GM18870 (cell line): ENCODE measurements around the gene CAPN15.

ENCODE experiments used
- ATAC-seq: cut with Tn5 transposase; IDR thresholded peaks from one replicate; pipeline ENCODE4 v1.9.1; 2021; ENCODE audit warnings: moderate library complexity; ENCODE audit not compliant: unreplicated experiment

CAPN15 gene

DNA sequence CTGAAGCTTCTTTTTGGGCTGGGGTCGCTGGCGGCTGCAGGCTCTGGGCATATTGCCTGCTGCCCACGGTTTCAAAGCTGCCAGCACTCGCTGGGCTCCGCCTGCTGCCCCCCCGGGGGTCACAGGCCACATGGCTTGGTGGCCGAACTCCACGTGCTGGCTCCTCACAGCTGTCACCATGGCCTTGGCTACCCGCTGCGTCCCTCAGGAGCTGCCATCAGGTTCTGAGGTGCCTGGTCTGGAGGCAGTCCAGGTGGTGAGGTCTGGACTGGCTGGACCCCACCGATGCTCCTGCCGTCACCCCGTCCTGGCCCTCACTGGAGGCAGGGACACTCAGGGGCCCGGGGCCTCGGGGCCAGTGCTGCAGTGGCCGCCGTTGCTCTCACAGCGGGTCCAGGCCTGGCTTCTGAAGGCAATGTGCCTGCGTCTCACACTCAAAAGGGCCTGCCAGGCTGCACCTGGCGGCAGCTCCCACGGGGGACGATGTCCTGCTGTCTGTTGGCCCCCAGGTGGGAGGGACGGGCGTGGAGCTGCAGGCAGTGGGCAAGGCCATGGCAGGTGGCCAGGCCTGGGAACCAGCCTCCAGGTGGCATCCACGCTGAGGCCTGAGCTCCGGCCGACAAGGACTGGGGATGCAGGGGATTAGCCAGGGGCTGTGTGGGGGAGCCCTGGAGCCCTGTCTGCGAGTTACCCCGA is 13.3 kb downstream of the CAPN15 start:
- no peak for ATAC-seq

DNA sequence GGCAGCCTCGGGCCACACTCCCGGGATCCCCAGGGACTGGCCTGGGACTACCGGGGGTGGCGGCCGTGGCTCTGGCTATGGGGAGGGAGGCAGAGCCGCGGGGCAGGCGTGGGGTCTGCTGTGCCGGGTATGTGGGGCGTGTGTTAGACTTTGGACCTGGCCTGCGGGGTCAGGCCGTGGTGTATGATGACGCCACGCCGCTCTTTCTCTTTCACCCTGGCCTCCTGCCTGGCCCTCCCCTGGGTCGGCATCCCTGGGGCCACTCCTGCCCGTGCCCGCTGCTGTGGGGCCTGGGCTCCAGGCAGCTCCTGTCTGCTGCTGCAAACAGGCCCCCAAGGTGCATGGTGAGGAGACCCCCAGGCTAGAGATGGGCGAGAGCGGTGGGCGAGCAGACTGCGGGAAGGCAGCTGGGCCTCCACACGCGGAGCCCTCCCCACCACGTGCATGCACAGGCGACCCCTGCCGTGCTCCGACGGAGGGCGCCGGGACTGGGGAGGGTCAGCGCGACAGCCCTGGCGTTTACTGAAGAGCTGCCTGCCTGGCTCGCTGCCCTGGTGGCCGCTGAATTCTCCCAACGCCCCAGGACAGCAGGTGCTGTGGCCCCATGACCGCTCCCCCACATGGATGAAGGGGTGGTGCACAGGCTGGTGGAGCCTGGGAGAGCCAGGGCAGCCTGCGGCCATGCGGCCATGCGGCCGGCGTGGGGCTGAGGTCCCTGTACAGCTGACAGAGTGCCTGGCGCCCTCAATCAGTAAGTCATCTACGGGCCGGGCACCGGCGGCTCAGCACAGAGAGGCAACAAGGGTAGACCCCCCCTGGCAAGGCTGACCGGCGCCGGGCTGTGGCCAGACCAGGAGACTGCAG is 16.0 kb downstream of the CAPN15 start:
- no peak for ATAC-seq

DNA sequence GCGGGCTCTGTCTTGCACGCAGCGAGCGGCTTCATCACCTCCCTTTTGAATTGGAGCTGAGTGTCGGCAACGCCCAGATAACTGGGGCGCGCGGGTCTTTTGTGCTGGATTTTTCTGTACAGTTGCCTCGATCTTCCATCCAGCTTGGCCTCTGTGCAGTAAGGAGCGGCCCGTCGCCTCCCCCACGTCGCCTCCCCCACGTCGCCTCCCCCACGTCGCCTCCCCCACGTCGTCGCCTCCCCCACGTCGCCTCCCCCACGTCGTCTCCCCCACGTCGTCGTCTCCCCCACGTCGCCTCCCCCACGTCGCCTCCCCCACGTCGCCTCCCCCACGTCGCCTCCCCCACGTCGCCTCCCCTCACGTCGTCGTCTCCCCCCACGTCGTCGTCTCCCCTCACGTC is 17.0 kb downstream of the CAPN15 start:
- ATAC-seq, result no peak

DNA sequence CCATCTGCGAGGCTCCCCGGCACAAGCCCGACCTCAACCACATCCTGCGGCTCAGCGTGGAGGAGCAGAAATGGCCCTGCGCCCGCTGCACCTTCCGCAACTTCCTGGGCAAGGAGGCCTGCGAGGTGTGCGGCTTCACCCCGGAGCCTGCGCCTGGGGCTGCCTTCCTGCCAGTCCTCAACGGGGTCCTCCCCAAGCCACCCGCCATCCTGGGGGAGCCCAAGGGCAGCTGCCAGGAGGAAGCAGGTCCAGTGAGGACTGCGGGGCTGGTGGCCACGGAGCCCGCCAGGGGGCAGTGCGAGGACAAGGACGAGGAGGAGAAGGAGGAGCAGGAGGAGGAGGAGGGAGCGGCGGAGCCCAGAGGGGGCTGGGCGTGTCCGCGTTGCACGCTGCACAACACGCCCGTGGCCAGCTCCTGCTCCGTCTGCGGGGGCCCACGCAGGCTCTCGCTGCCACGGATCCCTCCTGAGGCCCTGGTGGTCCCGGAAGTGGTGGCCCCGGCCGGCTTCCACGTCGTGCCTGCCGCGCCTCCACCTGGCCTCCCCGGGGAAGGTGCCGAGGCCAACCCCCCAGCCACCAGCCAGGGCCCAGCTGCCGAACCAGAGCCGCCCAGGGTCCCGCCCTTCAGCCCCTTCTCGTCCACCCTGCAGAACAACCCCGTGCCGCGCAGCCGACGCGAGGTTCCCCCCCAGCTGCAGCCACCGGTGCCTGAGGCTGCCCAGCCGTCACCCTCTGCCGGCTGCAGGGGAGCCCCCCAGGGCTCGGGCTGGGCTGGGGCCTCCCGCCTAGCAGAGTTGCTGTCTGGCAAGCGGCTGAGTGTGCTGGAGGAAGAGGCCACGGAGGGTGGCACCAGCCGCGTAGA is 19.6 kb downstream of the CAPN15 start:
- no peak for ATAC-seq

DNA sequence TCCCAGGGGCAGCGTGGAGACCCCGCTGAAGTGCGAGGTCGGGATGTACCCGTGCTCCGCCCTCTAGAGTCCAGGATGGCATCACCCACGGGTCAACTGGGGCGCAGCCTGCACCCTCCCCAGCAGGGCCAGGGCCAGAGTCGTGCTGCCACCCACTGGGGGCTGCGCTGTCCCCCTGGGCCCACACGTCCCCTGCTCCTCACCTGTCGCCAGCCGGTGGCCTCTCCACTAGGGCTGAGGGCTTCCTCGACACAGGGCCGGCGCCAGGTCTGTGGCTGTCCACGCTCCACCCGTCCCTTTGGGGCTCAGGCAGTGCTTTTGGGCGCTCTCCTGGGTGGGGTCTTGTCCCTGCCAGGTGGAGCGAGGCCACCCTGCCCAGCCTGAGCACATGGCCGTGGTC is 21.1 kb downstream of the CAPN15 start:
- no peak for ATAC-seq

DNA sequence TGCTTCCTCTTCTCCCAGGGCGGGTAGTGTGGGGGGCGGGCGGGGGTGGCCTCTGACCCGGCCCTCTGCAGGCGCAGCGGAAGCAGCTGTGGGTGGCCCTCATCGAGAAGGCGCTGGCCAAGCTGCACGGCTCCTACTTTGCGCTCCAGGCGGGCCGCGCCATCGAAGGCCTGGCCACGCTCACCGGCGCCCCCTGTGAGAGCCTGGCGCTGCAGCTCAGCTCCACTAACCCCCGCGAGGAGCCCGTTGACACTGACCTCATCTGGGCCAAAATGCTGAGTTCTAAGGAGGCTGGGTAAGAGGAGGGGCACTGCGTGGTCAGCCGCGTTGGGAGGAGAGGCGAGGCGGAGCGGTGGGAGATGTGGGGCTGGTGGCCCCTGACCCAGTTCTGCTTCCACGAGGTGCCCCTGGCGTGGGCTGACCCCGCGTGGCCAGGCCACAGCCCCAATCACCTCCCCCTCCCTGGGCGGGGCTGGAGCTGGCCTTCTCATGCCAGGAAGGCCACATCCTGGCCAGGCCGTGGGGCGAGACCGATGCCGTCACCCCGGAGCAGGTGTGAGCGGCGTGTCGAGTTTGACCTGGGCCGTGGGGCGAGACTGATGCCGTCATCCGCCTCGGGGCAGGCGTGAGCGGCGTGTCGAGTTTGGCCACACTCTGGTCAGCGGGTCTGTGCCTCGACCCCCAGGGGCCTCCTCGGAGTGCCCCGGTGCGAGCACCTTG is 22.2 kb downstream of the CAPN15 start:
- no peak for ATAC-seq

DNA sequence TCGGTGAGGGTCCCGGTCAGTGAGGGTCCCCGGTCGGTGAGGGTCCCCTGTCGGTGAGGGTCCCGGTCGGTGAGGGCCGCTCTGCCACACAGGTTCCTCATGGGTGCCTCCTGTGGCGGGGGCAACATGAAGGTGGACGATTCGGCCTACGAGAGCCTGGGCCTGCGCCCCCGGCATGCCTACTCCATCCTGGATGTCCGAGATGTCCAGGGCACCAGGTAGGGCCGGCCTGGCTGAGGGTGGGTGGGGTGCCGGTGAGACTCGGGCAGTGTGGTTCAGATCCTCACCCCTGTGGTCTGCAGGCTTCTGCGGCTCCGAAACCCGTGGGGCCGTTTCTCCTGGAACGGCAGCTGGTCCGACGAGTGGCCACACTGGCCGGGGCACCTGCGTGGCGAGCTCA is 23.7 kb downstream of the CAPN15 start:
- no peak for ATAC-seq

DNA sequence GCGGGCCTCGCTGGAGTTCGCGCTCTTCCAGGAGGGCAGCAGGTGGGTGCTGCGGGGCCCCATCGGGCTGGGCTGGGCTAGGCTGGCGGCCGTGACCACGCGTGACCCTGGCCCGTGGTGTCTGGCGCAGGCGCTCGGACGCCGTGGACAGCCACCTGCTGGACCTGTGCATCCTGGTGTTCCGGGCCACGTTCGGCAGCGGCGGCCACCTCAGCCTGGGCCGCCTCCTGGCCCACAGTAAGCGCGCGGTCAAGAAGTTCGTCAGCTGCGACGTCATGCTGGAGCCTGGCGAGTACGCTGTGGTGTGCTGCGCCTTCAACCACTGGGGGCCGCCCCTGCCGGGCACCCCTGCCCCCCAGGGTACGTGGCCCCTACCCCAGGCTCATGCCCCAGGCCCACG is 24.7 kb downstream of the CAPN15 start:
- no peak for ATAC-seq

DNA sequence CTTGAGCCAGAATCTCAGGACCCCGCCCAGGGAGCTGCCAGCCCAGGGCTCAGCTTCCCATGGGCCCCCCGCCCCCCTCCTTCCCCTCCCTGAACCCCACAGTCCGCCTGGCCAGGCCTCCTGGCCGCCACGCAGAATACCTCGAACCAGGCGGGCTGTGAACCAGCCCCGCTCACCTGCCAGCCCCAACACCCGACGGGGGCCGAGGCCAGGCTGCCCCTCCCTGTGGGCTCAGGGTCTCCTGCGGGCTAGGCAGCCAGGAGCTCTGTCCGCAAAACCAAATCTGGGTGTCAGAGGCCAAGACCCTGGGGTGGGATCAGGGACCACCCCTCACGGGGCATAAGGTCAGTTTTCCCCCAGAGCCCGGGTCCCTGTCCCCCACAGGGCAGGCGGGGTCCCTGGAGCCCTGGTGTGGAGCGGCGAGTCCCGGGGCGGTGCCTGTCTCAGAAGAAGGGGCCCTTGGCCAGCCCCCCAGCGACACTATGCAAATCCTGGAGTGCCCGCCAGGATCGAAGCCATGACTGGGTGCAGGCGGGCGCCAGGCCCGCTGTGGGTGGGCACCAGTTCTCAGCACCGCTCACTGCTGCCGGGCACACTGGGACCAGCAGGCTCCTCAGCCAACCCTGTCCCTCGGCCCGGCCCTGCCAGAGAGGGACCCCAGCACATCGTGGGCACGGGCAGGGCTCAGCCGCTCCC is 26.2 kb downstream of the CAPN15 start:
- ATAC-seq, result no peak

DNA sequence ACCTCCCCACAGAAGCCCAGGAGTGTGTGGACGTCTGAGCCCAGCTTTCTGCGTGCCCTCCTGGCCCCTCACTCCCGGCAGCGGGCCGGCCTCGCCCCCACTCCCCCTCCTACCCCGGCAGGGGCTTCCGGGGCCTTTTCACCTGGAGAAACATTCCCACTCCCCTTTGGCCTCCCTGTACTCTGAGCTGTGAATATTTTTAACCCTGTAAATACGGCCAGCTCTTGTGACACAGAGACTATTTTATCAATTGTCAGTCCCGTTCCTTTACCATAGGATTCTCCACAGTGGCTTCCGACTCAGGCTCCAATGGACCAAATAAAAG is 26.7 kb downstream of the CAPN15 start:
- no peak for ATAC-seq

DNA sequence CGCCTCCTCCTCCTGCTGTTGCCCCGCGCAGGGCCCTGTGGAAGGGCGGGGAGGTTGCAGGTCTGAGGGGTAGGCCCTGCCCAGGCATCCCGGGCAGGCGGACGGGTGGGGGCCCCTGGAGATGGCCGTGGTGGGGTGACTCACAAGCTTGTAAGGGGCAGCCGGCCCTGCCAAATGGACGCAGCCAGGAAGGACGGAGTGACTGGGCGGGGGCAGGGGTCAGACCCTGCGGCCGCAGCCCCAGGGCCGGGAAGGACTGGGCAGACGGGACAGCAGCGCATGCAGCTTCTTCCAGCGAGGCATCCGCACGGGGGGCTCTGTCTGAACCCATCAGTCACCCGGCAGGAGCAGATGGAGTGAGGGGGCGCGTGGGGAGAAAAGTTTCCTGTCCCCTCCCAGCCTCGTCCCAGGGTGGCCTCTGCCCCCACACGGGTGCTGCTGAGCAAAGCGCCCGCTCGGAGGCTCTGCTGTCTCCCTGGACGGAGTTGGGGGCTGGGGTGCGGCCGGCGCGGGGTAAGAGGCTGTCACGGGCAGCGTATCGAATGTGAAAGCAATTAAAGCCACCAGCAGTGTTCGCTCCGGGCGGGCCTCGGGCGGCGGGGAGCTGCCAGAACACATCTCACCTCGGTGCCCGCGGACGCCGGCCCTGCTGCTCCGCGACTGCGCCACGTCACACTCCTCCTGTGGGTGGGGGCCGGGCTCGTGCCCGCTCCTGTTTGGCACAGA is 27.3 kb downstream of the CAPN15 start:
- no peak for ATAC-seq

DNA sequence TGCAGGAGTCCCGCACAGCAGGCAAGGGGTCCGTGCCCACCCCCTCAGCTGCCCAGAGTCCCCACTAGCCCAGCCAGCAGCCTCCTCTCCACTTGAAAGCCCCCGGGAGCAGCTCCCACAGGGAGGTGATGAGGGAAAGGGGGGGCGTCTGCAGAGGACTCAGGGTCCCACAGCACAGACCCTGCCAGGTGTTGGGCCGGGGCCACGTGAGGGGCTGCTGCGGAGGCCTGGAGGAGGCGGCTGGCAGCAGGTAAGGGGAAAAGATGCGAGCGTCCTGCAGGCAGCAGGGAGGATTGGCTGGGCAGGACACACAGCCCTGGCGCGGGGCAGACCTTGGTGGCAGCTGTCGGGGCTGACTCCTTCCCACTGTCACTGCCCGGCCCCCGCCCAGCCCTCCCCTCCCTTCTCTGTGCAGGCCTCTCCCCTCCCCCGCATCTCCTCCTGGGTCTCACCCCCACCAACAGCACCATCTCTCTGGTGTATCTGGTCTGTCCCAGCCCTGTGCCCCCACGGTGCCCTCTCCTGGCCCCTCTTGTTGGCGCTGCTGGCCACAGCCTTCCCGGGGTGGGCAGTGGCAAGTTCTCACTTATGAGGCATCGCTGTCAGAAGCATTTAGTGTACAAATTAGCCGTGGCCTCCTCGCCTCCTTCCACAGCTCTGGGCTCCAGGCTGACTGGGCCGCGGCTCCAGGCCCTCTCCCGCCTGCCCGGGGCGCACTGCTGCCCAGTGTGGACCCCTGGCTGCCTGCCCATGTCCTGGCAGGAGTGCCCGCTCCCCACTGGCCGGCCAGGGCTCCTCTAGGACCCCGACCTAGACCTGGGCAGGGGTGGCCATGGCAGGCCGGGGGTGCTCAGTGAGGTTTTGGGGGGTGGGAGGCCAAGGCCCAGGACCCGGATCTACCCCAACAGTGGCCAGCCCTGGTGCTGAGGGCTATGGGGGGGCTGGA is 28.3 kb downstream of the CAPN15 start:
- ATAC-seq, result no peak

DNA sequence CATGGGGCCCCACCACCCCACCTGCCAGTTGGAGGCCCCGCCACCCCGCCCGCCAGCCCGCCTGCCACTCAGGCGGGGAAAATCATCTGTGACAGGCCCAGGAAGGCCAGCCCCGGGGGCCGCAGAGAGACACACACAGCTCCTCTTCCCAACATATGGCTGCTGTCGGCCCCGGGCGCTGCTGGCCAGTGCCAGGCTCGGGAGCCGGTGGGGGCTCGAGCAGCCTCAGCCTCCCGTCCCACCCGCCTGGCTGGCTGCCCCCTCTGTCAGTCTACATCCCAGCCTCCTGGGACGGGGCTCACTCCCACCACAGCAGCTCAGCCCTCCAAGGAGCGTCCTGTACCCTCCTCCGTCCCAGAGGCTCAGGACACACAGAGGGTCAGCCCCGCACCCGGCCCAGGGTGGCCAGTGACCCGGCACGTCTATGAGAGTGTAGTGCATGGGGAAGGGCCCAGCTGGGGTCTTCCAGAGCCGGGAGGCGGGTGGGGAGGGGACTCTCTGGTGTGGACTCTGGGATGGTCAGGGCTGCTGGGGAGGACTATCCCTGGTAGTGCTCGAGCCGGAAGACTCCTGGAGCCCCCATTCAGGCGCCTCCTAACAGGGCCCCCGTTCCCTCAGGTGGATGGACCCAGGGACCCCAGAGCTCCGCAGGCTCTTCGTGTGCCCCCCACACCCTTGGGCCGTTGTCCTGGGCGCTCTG is 29.1 kb downstream of the CAPN15 start:
- no peak for ATAC-seq

DNA sequence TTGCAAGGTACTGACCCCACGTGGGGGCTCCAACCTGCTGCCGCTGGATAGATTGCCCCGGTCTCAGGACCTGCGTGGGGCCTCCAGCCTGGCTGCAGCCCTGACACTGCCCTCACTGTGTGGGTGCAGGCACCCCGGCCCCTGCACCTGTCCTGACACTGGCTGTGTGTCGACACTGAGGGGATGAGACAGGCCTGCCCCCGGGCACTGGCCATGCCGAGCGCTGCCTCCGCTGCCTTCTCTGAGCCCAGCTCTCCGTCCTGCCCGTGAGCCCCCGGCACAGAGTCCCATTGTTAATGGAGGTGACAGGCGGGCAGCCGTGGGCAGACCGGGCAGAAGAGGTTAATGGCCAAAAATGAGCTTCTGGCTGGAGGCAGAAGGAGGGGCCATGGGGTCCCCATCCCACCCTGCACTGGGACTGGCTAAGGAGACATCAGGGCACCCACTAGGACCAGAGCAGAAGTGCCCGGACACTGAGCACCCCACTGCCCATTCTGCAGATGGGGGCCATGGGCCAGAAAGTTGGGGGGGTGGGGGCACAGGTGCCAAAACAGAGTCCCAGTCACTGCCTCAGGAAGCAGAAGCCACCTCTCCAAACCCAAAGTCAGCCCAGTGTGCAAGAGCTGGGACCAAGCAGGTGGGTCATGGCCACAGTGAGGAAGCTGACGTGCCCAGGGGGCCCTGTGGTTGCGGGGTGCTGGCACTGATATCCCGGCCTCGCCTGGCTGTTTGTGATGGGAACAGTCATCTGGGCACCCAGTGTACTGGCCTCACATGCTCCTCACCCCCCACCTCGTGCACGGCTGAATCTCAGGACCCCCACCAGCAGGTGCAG is 30.2 kb downstream of the CAPN15 start:
- no peak for ATAC-seq

DNA sequence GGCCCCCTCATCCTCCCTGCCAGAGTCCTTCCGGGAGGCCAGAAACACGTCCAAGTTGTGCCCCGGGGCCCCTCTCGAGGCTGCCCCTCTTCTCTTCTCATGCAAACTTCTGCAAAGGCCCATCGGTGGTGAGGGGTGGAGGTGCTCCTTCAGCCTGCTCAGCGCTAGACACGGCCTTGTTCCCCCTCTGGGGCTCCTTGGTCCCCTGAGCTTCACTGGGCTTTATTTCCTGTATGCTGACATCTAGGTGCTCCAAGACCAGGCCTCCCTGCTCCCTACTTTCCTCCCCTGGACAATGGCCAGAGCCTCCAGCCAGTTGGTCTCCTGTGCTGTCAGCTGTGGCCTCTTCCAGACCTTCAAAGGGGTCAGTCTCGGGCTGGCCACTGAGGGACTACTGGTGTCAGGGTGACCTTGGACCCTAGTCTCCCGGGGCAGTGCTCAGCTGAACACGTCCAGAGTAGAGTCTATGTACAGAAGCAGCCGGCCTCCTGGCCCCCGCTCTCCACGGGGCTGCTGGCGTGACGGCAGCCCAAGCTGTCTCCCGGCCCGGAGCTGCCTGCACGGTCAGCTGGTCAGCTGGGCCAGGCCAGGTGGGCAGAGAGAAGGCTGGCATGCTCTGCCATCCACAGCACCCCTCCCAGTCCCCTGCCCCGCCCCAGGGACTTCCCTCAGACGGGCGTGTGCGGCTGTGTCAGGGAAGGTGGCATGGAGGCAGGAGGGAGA is 30.9 kb downstream of the CAPN15 start:
- no peak for ATAC-seq

DNA sequence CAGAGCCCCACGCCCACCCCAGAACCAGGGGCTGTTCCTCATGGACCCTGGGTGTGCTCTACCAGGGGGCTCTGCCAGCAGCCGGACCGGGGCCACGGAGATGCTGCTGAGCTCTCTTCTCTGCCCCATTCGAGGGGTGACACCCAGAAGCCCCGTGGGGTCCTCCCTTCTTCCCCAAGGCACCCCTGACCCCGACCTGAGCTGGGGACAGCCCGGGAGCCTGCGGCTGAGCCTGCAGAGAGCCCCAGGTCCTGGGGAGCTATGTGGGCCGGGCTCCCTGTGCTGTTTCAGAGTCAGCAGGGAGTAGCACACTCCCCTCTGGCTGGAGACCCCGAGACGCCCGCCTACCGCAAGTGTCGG is 31.5 kb downstream of the CAPN15 start:
- ATAC-seq, result no peak
